ENCODE results near the gene LRRC3C.

The LRRC3C gene

GRCh38 chr17:39980351-39981206 lies 53.0 kb downstream of the LRRC3C start, which contains the start of gene PSMD3:
TSS of gene PSMD3 (plus strand) at chr17:39980807. CDS start at chr17:39980971, 164 bp downstream.
- peak; percentile 99 for DNase-seq

GRCh38 chr17:39981207-39981741 lies 53.7 kb downstream of the LRRC3C start:
- DNase-seq = no peak

GRCh38 chr17:39981766-39982375 lies 54.3 kb downstream of the LRRC3C start:
- no peak for DNase-seq

- no peak for DNase-seq
Observed at GRCh38 chr17:39988206-39988810, 60.8 kb downstream of the LRRC3C start.

- DNase-seq = no peak
Observed at GRCh38 chr17:39994448-39994847, 66.9 kb downstream of the LRRC3C start.
